GM19043 (cell line): ENCODE measurements around the gene C2orf42.
"Not testable (repeated sequence)": the region's sequence is repeated elsewhere in the genome, so short reads cannot be mapped to it uniquely, and the experiment has no call there.

Experiments used
- ATAC-seq: cut with Tn5 transposase; IDR thresholded peaks from one replicate; pipeline ENCODE4 v1.9.1; 2021; ENCODE audit warnings: low read depth; ENCODE audit not compliant: unreplicated experiment

Gene C2orf42

GRCh38 chr2:70190418-70191243, at the start of gene C2orf42:
Gene C2orf42, minus strand, starts transcription at chr2:70191019. Its CDS starts 9,034 bp downstream, at chr2:70181985.
- peak; percentile 82 for ATAC-seq

DNA sequence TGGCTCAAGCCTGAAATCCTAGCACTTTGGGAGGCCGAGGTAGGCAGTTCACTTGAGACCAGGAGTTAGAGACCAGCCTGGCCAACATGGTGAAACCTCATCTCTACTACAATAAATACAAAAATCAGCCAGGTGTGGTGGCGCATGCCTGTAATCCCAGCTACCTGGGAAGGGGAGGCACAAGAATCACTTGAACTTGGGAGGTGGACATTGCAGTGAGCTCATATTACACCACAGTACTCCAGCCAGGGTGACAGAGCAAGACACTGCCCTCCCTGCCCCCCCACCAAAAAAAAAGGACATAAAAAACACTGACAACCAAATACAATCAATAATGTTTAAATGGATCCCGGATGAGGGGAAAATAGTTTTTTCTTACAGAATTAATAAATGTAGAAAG, 49.8 kb upstream of the C2orf42 start:
- ATAC-seq, result no peak

DNA sequence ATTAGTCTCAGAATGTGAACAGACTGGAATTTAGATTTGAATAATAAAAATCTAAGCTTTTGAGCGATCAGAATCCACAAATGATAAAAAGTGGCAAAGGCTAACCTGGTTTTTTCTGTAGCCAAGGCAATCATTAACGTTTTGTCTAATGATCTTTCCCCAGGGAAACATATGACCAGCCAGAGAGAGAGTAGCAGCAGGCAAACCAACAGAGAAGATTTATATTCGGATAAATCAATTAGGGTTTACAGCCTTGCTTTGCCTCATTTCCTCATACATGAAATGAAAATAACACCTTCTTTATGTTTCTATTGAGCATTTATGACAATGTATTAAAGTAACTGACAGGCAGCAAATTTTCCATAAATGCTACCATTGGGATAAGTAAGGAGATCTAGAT, 43.1 kb upstream of the C2orf42 start:
- no peak for ATAC-seq

DNA sequence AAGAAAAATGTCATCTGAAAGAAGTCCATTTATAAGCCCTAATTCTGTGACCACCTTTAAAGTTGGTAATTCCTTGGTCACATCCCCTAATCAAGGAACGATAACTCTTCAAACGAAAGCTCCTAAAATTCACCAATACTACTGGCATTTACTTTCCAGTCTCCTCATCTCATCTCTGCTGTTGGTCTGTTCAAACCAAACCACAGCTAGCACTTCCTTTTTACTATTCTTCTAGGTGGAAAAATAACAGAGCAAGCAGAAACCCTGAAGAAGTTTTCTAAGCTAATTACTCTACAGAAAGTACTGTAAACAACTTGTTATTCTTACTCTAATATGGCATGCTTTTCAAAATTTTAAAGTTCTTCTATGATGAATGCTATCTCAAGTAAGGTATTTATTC, 36.0 kb upstream of the C2orf42 start:
- no peak for ATAC-seq

GRCh38 chr2:70223305-70223704, 32.5 kb upstream of the C2orf42 start:
- not testable (repeated sequence) for ATAC-seq

GRCh38 chr2:70214953-70215549, 24.2 kb upstream of the C2orf42 start:
- no peak for ATAC-seq

GRCh38 chr2:70214365-70214764, 23.5 kb upstream of the C2orf42 start:
- ATAC-seq, result no peak

- ATAC-seq, result no peak
Measured at GRCh38 chr2:70212298-70212932, 21.6 kb upstream of the C2orf42 start.

GRCh38 chr2:70211595-70211994, 20.8 kb upstream of the C2orf42 start:
- ATAC-seq, result no peak

DNA sequence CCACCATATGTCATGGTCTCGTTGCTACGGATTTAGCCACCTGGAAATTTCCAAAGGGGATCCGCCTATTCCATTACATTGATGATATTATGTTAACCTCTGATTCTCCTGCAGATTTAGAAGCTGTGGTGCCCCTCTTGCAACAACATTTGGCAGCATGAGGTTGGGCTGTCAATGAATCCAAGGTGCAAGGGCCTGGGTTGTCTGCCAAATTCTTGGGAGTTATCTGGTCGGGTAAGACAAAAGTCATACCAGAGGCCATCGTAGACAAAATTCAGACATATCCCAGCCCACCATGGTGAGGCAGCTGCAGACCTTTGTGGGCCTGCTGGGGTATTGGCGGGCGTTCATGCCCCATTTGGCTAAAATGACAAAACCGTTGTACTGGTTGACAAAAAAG, 13.6 kb upstream of the C2orf42 start:
- no peak for ATAC-seq

- no peak for ATAC-seq
Measured at GRCh38 chr2:70203086-70203485, 12.3 kb upstream of the C2orf42 start.

DNA sequence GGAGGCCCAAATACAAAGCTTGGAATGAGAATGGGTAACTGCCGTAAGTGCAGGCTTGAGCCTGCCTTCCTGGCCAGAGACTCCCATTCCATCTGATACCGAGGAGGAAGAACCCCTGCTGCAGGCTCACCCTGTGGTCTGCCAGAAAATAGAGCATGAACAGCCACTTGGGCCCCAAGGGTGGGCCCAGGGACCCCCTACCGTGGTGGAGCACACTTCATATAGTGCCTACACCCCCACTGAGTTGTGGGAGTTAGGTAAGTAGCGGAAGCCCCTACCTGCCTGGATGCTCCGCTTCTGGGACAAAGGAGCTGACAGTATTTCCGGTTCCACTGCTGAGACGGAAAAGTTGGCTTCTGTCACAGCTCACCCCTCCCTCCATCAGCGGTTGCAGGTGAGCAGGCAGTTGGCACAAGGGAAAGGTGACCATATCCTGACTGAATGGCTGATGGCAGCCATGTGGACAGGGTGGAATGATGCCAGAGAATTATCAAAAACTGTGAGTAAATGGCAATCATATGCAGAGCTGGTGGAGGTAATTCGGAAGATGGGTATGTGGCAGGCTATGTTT, 11.5 kb upstream of the C2orf42 start:
- no peak for ATAC-seq

GRCh38 chr2:70201831-70202230, 11.0 kb upstream of the C2orf42 start:
- ATAC-seq, result no peak

GRCh38 chr2:70201225-70201768, 10.5 kb upstream of the C2orf42 start:
- ATAC-seq, result no peak

- no peak for ATAC-seq
Measured at GRCh38 chr2:70199320-70199864, 8.6 kb upstream of the C2orf42 start.

- ATAC-seq, result no peak
Measured at GRCh38 chr2:70192516-70192915, 1.7 kb upstream of the C2orf42 start.

DNA sequence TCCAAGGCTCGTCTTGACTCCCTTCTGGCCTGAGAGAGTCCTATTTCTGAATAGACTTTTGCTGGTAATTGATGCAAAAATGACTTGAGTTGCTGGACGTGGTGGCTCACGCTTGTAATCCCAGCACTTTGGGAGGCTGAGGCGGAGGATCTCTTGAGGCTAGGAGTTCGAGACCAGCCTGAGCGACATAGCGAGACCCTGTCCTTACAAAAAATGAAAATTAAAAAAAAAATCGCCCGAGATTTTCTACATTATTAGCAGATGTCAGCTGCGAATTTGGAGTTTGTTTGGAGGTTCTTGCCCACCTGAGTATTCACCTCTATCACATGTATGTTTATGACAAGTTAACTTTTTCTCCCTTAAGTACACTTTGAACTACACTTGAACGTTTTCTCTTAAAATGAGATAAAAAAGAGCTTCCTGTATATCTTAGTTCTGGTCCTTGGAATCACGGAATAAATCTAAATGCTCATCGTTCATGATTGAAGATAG, 471 bp upstream of the C2orf42 start:
- no peak for ATAC-seq

- ATAC-seq, result no peak
Measured at GRCh38 chr2:70188460-70188859, 2.4 kb downstream of the C2orf42 start.

DNA sequence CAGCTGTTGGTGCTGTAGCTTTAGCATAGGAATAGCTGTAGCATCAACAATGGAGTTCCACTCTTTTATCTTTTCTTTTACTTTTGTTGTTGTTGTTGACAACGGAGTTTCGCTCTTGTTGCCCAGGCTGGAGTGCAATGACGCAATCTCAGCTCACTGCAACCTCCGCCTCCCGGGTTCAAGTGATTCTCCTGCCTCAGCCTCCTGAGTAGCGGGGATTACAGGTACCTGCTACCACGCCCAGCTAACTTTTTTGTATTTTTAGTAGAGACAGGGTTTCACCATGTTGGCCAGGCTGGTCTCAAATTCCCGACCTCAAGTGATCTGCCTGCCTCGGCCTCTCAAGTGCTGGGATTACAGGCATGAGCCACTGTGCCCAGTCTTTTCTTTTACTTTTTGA, 3.6 kb downstream of the C2orf42 start:
- ATAC-seq, result not testable (repeated sequence)

GRCh38 chr2:70182689-70183088, 8.1 kb downstream of the C2orf42 start:
- no peak for ATAC-seq
